WTC11 (cell line): ENCODE data around the gene SHF. TPM values are rescaled to one million over a fixed set of nuclear protein-coding genes. Genes with fewer than 3 reads are reported as not detected.

ENCODE experiments used
- ATAC-seq: fragments of 200-7000 bp; cut with Tn5 transposase; 2 replicates; pipeline ENCODE4 v1.10.0; 2021; ENCODE audit warnings: mild to moderate bottlenecking, moderate library complexity
- CTCF ChIA-PET: fragments of 300-600 bp; sonication (Branson Sonifier 250); formaldehyde crosslinking; loops from one replicate; lab custom pipeline; 2021; ENCODE audit warnings: antibody characterized with exemption; lab: Charles Lee
- POLR2A ChIA-PET: fragments of 350-600 bp; sonication (Branson Sonifier 250); formaldehyde crosslinking; loops from one replicate; lab custom pipeline; 2021; ENCODE audit warnings: antibody characterized with exemption; lab: Charles Lee
- DNase-seq: peaks from one replicate; pipeline ENCODE4 v3.0.0; 2021; ENCODE audit warnings: low spot score
- H3K27ac Mint-ChIP-seq: 2 replicates; pipeline ENCODE4 v1.8.0; 2021; ENCODE audit warnings: mixed read lengths
- H3K27me3 Mint-ChIP-seq: 2 replicates; pipeline ENCODE4 v1.8.0; 2021; ENCODE audit warnings: low read depth, mild to moderate bottlenecking, moderate library complexity, mixed read lengths
- H3K36me3 Mint-ChIP-seq: 2 replicates; pipeline ENCODE4 v1.8.0; 2021; ENCODE audit warnings: mixed read lengths
- H3K4me1 Mint-ChIP-seq: 2 replicates; pipeline ENCODE4 v1.8.0; 2022; ENCODE audit warnings: mixed read lengths
- H3K4me3 Mint-ChIP-seq: 2 replicates; pipeline ENCODE4 v1.8.0; 2021; ENCODE audit warnings: mild to moderate bottlenecking, moderate library complexity, mixed read lengths
- H3K9me3 Mint-ChIP-seq: 2 replicates; pipeline ENCODE4 v1.8.0; 2021; ENCODE audit warnings: mixed read lengths
- ATF2 ChIP-seq: sonication (generic); formaldehyde crosslinking; IDR thresholded peaks from 2 replicates; pipeline ENCODE4 v1.8.1; 2022; ENCODE audit warnings: low read depth, missing genetic modification reagents, borderline replicate concordance
- CTCF ChIP-seq: fragments of 200-600 bp; IDR thresholded peaks from 2 replicates; pipeline ENCODE4 v1.8.0; 2022; ENCODE audit warnings: antibody characterized with exemption
- E2F4 ChIP-seq: sonication (generic); formaldehyde crosslinking; IDR thresholded peaks from 2 replicates; pipeline ENCODE4 v1.8.1; 2022; ENCODE audit warnings: low read depth, mild to moderate bottlenecking, moderate library complexity, missing genetic modification reagents, borderline replicate concordance
- ESRRA ChIP-seq: sonication (generic); formaldehyde crosslinking; IDR thresholded peaks from 2 replicates; pipeline ENCODE4 v1.8.1; 2022; ENCODE audit warnings: mild to moderate bottlenecking, missing genetic modification reagents, borderline replicate concordance
- ETV6 ChIP-seq: sonication (generic); formaldehyde crosslinking; IDR thresholded peaks from 2 replicates; pipeline ENCODE4 v1.8.1; 2022; ENCODE audit warnings: mild to moderate bottlenecking, missing genetic modification reagents
- MAX ChIP-seq: sonication (generic); formaldehyde crosslinking; IDR thresholded peaks from 2 replicates; pipeline ENCODE4 v1.8.0; 2022; ENCODE audit warnings: mild to moderate bottlenecking, missing genetic modification reagents
- NFE2L1 ChIP-seq: sonication (generic); formaldehyde crosslinking; IDR thresholded peaks from 2 replicates; pipeline ENCODE4 v1.8.1; 2023; ENCODE audit warnings: missing genetic modification reagents
- NFYB ChIP-seq: sonication (generic); formaldehyde crosslinking; conservative IDR thresholded peaks from 2 replicates; pipeline ENCODE4 v1.8.0; 2022; ENCODE audit warnings: low read depth, missing genetic modification reagents
- SMAD4 ChIP-seq: sonication (generic); formaldehyde crosslinking; IDR thresholded peaks from 2 replicates; pipeline ENCODE4 v1.8.0; 2022; ENCODE audit warnings: mild to moderate bottlenecking, missing genetic modification reagents
- SOX15 ChIP-seq: fragments of 250-450 bp; sonication (Bioruptor Pico); IDR thresholded peaks from 2 replicates; pipeline ENCODE4 v1.9.0; 2021; ENCODE audit warnings: mild to moderate bottlenecking
- ZNF121 ChIP-seq: sonication (generic); formaldehyde crosslinking; IDR thresholded peaks from 2 replicates; pipeline ENCODE4 v1.8.0; 2023; ENCODE audit warnings: missing genetic modification reagents
- ZNF232 ChIP-seq: sonication (generic); formaldehyde crosslinking; IDR thresholded peaks from 2 replicates; pipeline ENCODE4 v1.8.0; 2022; ENCODE audit warnings: mild to moderate bottlenecking, missing genetic modification reagents
- ZNF317 ChIP-seq: sonication (generic); formaldehyde crosslinking; IDR thresholded peaks from 2 replicates; pipeline ENCODE4 v1.8.1; 2023; ENCODE audit warnings: low read depth, mild to moderate bottlenecking, moderate library complexity, missing genetic modification reagents, borderline replicate concordance
- ZNF532 ChIP-seq: fragments of 250-450 bp; sonication (Bioruptor Pico); IDR thresholded peaks from 2 replicates; pipeline ENCODE4 v1.9.0; 2021; ENCODE audit warnings: mild to moderate bottlenecking, borderline replicate concordance
- total RNA-seq: library from RNA; stranded (reverse); gene quantifications from 3 replicates; pipeline ENCODE4 v1.2.3, GENCODE V29; 2021

Gene SHF
- total RNA-seq, 1 experiment from 2014 or later, result 30.6 TPM

- TF ChIP-seq ATF2 (CRISPR knock-in tag) (no peak), MAX (CRISPR knock-in tag) (no peak), ZNF317 (CRISPR knock-in tag) (no peak), NFE2L1 (CRISPR knock-in tag) (no peak), ZNF121 (CRISPR knock-in tag) (no peak), ZNF232 (CRISPR knock-in tag) (no peak), NFYB (no peak), ZNF532 (CRISPR knock-in tag) (no peak)
Observed at GRCh38 chr15:45168751-45169551, 18.8 kb downstream of the SHF start (continued).

- Mint-ChIP-seq H3K36me3 (no peaks in the 10 kb centered on the region), H3K4me3 (no peak overlapping the region), H3K9me3 (no peaks in the 10 kb centered on the region), H3K27ac (no peak overlapping the region; the same call in 1 of the 2 replicates), H3K4me1 (peaks cover 53% of the 10 kb centered on the region), H3K27me3 (no peaks in the 10 kb centered on the region; the same call in 1 of the 2 replicates)
- CTCF ChIA-PET, result interaction anchor here (0.6 to 2.6 kb wide), 18 partner anchors 10 to 289 kb away, joined by 3 to 21 read pairs (median 6); partner anchors contain the start of genes DUOX2 and SHF
- ATAC-seq, result no peak
- TF ChIP-seq SOX15 (CRISPR knock-in tag) (no peak), ETV6 (CRISPR knock-in tag) (no peak), ZNF232 (CRISPR knock-in tag) (no peak), ESRRA (no peak), SMAD4 (CRISPR knock-in tag) (no peak)
- DNase-seq, result no peak
- POLR2A ChIA-PET, result interaction anchor here (0.8 to 3.6 kb wide), 5 partner anchors 11 to 234 kb away, joined by 3 to 23 read pairs (median 5); partner anchors contain the start of gene SHF
Observed at GRCh38 chr15:45168286-45168685, 19.5 kb downstream of the SHF start.

GRCh38 chr15:45167631-45168205 lies 20.0 kb downstream of the SHF start:
- TF ChIP-seq CTCF (peak; percentile 8; the same call in 1 of the 2 replicates), E2F4 (CRISPR knock-in tag) (no peak)
- ChIA-PET POLR2A (interaction anchor here (1.3 to 3.6 kb wide), 5 partner anchors 16 to 234 kb away, joined by 4 to 23 read pairs (median 5); partner anchors contain the start of gene SHF), CTCF (interaction anchor here (0.7 to 2.6 kb wide), 21 partner anchors 9 to 235 kb away, joined by 3 to 21 read pairs (median 5); partner anchors contain the start of genes DUOX2 and SHF)
- no peak for ATAC-seq
- H3K9me3 Mint-ChIP-seq, result no peaks in the 10 kb centered on the region
- H3K4me3 Mint-ChIP-seq, result peak overlapping the region; percentile 57
- peaks cover 54% of the 10 kb centered on the region for H3K4me1 Mint-ChIP-seq
- H3K36me3 Mint-ChIP-seq, result no peaks in the 10 kb centered on the region
- H3K27me3 Mint-ChIP-seq, result no peaks in the 10 kb centered on the region; the same call in 1 of the 2 replicates
- DNase-seq, result no peak
- H3K27ac Mint-ChIP-seq, result no peak overlapping the region; the same call in none of the 2 replicates
